LNCAP (cell line): ENCODE measurements around the gene EPN1.

Experiments used
- CTCF ChIP-seq: fragments of 450-650 bp; IDR thresholded peaks from 2 replicates; pipeline ENCODE4 v1.5.1; 2017; ENCODE audit warnings: mild to moderate bottlenecking

EPN1 gene

GRCh38 chr19:55690109-55690768 lies 15.2 kb downstream of the EPN1 start:
- TF ChIP-seq CTCF, result no peak

- TF ChIP-seq CTCF, result no peak
Measured at GRCh38 chr19:55690769-55691545, 15.9 kb downstream of the EPN1 start.

DNA sequence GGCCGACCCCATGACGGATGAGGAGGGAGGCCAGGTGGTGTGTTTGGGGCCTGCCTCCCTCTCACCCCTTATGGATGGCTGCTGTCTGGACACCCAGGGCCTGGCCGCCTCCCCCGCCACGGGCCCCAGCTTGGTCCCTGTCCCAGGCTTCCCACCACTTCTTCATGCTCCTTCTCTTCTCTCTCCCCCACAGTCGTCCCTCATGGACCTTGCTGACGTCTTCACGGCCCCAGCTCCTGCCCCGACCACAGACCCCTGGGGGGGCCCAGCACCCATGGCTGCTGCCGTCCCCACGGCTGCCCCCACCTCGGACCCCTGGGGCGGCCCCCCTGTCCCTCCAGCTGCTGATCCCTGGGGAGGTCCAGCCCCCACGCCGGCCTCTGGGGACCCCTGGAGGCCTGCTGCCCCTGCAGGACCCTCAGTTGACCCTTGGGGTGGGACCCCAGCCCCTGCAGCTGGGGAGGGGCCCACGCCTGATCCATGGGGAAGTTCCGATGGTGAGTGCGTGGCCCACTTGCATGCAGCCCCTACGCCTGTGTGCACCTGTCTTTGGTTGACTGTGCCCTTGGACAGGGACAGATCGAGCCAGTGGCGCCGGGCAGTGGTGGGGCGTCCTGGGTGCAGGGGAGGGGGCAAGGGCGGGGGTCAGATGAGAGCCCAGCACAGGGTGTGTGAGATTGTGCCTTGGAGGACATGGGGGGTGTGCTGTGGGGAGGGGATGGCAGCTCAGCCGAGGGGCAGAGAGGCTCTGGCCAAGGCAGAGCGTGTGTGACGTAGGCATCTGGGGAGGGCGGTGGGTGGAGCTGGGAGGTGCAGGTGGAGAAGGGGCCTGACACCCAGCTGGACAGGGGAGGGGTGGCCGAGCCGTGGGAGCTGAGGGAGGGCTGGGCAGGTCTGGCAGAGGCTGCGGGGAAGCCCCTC lies 16.8 kb downstream of the EPN1 start:
- no peak for TF ChIP-seq CTCF

GRCh38 chr19:55692681-55693081 lies 17.7 kb downstream of the EPN1 start:
- no peak for TF ChIP-seq CTCF

DNA sequence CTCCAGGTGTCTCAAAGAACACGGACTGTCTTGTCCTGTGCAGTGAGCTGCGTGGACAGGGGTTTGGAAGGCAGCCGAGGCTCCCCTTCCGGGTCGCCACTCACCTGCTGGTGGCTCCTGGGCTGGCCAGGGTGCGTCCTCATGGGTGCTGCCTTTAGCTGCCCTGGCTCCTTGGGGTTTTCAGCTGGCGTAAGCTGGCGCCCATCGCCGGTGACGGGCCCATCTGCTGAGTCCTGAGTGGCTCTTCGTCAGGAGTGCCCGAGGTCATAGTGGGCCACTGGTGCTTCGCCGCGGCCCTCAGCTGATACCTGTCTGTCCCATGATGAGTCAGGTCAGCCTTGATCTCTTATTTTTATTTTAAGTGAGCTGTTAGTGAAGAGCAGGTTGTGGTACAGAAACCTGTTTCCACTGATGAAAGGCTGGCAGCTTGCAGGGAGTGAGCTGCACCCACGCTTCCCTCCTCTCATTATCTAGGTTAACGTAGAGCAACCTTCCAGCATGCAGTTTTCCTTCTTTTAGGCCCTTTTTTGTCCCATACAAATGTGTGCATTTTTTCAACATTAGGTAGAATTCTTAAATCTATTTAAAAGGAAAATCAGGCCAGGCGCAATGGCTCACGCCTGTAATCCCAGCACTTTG lies 18.4 kb downstream of the EPN1 start:
- TF ChIP-seq CTCF, result no peak

- no peak for TF ChIP-seq CTCF
Measured at GRCh38 chr19:55694241-55694655, 19.2 kb downstream of the EPN1 start.
